Mesenchymal stem cell (in vitro differentiated cells and primary cell): Measurements from ENCODE around the gene DNAH12.
"Not testable (repeated sequence)": the region's sequence is repeated elsewhere in the genome, so short reads cannot be mapped to it uniquely, and the experiment has no call there.

Experiments used
- DNase-seq: peaks from one replicate; pipeline ENCODE4 v3.0.0-alpha.2; 2013
- H2AFZ ChIP-seq: one replicate; pipeline ENCODE4 v1.6.1; 2013; ENCODE audit warnings: low read depth, mild to moderate bottlenecking, control low read depth, inconsistent platforms, low read length, moderate library complexity
- H2AK5ac ChIP-seq: 2 replicates; pipeline ENCODE4 v1.6.1; 2013; ENCODE audit warnings: low read length, moderate library complexity, mild to moderate bottlenecking, inconsistent platforms; ENCODE audit not compliant: severe bottlenecking
- H2BK120ac ChIP-seq: one replicate; pipeline ENCODE4 v1.6.1; 2013; ENCODE audit warnings: low read depth, mild to moderate bottlenecking, inconsistent platforms, low read length, moderate library complexity
- H2BK12ac ChIP-seq, 2 experiments: one replicate each; pipeline ENCODE4 v1.6.1; 2013; ENCODE audit warnings: inconsistent platforms in 2 of 2, low read length in 2 of 2, mild to moderate bottlenecking in 2 of 2, moderate library complexity in 2 of 2, control low read depth in 1 of 2
- H2BK15ac ChIP-seq: one replicate; pipeline ENCODE4 v1.6.1; 2013; ENCODE audit warnings: mild to moderate bottlenecking, low read depth, inconsistent platforms; ENCODE audit not compliant: poor library complexity, severe bottlenecking
- H2BK5ac ChIP-seq: 2 replicates; pipeline ENCODE4 v1.6.1; 2013; ENCODE audit warnings: low read depth, mild to moderate bottlenecking, low read length, control low read depth, inconsistent platforms; ENCODE audit not compliant: poor library complexity, severe bottlenecking
- H3K14ac ChIP-seq, 2 experiments: one replicate each; pipeline ENCODE4 v1.6.1; 2013; ENCODE audit warnings: inconsistent platforms in 2 of 2, low read length in 2 of 2, control low read depth in 1 of 2, mild to moderate bottlenecking in 1 of 2, moderate library complexity in 1 of 2
- H3K18ac ChIP-seq, 2 experiments: one replicate each; pipeline ENCODE4 v1.6.1; 2013; ENCODE audit warnings: inconsistent platforms in 2 of 2, low read length in 2 of 2, control low read depth in 1 of 2, low read depth in 1 of 2, mild to moderate bottlenecking in 1 of 2
- H3K23ac ChIP-seq, 2 experiments: one replicate each; pipeline ENCODE4 v1.6.1; 2013; ENCODE audit warnings: inconsistent platforms in 2 of 2, low read length in 2 of 2, mild to moderate bottlenecking in 2 of 2, moderate library complexity in 2 of 2, control low read depth in 1 of 2
- H3K27ac ChIP-seq: 2 replicates; pipeline ENCODE4 v1.5.1; 2013; ENCODE audit warnings: mild to moderate bottlenecking, moderate library complexity, low read length, control low read depth, inconsistent platforms; ENCODE audit not compliant: poor library complexity, severe bottlenecking
- H3K27me3 ChIP-seq, 2 experiments: 2 replicates each; pipeline versions ENCODE4 v1.6.1 to v1.7.0; 2013; ENCODE audit warnings: low read length in 2 of 2, mild to moderate bottlenecking in 2 of 2, moderate library complexity in 2 of 2, control low read depth in 1 of 2, inconsistent platforms in 1 of 2; ENCODE audit not compliant: control insufficient read depth in 1 of 2, insufficient read depth in 1 of 2
- H3K36me3 ChIP-seq, 2 experiments: 2 replicates each; pipeline versions ENCODE4 v1.6.1 to v1.7.0; 2013; ENCODE audit warnings: low read length in 2 of 2, control low read depth in 1 of 2, inconsistent platforms in 1 of 2, low read depth in 1 of 2, mild to moderate bottlenecking in 1 of 2; ENCODE audit not compliant: insufficient read depth in 2 of 2, control insufficient read depth in 1 of 2
- H3K4ac ChIP-seq, 2 experiments: one replicate each; pipeline ENCODE4 v1.6.1; 2013; ENCODE audit warnings: inconsistent platforms in 2 of 2, low read length in 2 of 2, mild to moderate bottlenecking in 2 of 2, moderate library complexity in 2 of 2, control low read depth in 1 of 2, low read depth in 1 of 2
- H3K4me1 ChIP-seq: 2 replicates; pipeline ENCODE4 v1.6.1; 2013; ENCODE audit warnings: low read depth, low read length, control low read depth; ENCODE audit not compliant: control insufficient read depth, insufficient read depth
- H3K4me2 ChIP-seq: 2 replicates; pipeline ENCODE4 v1.6.1; 2013; ENCODE audit warnings: low read length, mild to moderate bottlenecking, inconsistent platforms; ENCODE audit not compliant: poor library complexity, severe bottlenecking
- H3K4me3 ChIP-seq, 2 experiments: 2 replicates each; pipeline versions ENCODE4 v1.5.1 to v1.7.0; 2013; ENCODE audit warnings: low read length in 2 of 2, mild to moderate bottlenecking in 2 of 2, control low read depth in 1 of 2, low read depth in 1 of 2; ENCODE audit not compliant: insufficient read depth in 1 of 2
- H3K79me1 ChIP-seq: replicated peaks from 2 replicates; pipeline ENCODE4 v1.6.1; 2013; ENCODE audit warnings: mild to moderate bottlenecking, control low read depth, low read length, inconsistent platforms; ENCODE audit not compliant: poor library complexity, severe bottlenecking
- H3K9ac ChIP-seq: 2 replicates; pipeline ENCODE4 v1.7.0; 2013; ENCODE audit warnings: mild to moderate bottlenecking, low read length, moderate library complexity
- H3K9me3 ChIP-seq: 2 replicates; pipeline ENCODE4 v1.7.0; 2013; ENCODE audit warnings: mild to moderate bottlenecking, low read length; ENCODE audit not compliant: control insufficient read depth
- H4K8ac ChIP-seq: one replicate; pipeline ENCODE4 v1.6.1; 2013; ENCODE audit warnings: inconsistent platforms, mild to moderate bottlenecking, low read length, moderate library complexity
- H4K91ac ChIP-seq: one replicate; pipeline ENCODE4 v1.6.1; 2013; ENCODE audit warnings: mild to moderate bottlenecking, low read length, inconsistent platforms
- WGBS: methylation state at CpG from one replicate; pipeline ENCODE4 v1.1.7; 2013; ENCODE audit warnings: mixed read lengths; 5-methylcytosine and 5-hydroxymethylcytosine counted together

DNAH12 gene

GRCh38 chr3:57382933-57383332, 161.2 kb downstream of the DNAH12 start:
- Histone ChIP-seq H3K27ac (peak overlapping the region; percentile 85), H3K79me1 (no peaks in the 10 kb centered on the region), H4K8ac (no peak overlapping the region), H2BK5ac (no peak overlapping the region), H3K9ac (no peak overlapping the region), H3K14ac (no peak overlapping the region), H3K9me3 (no peaks in the 10 kb centered on the region), H2AK5ac (no peak overlapping the region), H2AFZ (no peak overlapping the region), H3K18ac (no peak overlapping the region), H3K36me3 (no peaks in the 10 kb centered on the region), H2BK15ac (no peak overlapping the region), H3K4me3 (no peak overlapping the region), H3K23ac (no peak overlapping the region), H2BK120ac (no peak overlapping the region), H3K4ac (no peak overlapping the region), H2BK12ac (no peak overlapping the region), H4K91ac (no peak overlapping the region), H3K4me2 (peak overlapping the region; percentile 41), H3K27me3 (peaks cover 0 to 1% of the 10 kb centered on the region in 2 experiments), H3K4me1 (peaks cover 3% of the 10 kb centered on the region)
- peak; percentile 28 for DNase-seq
- 48% methylated on average over 2 of the region's 2 CpGs for WGBS

- Histone ChIP-seq H3K27ac (no peak overlapping the region), H3K18ac (no peak overlapping the region), H3K9me3 (peaks cover 7% of the 10 kb centered on the region), H2BK5ac (no peak overlapping the region), H3K27me3 (no peaks in the 10 kb centered on the region), H3K4me3 (no peak overlapping the region), H4K91ac (no peak overlapping the region), H3K14ac (no peak overlapping the region), H3K4ac (no peak overlapping the region), H2AFZ (no peak overlapping the region), H3K23ac (no peak overlapping the region), H4K8ac (no peak overlapping the region), H2AK5ac (no peak overlapping the region), H3K9ac (no peak overlapping the region), H3K4me1 (no peaks in the 10 kb centered on the region), H3K36me3 (no peaks in the 10 kb centered on the region), H3K4me2 (no peak overlapping the region), H2BK15ac (no peak overlapping the region), H2BK12ac (no peak overlapping the region), H3K79me1 (no peaks in the 10 kb centered on the region), H2BK120ac (no peak overlapping the region)
- peak; percentile 48 for DNase-seq
- 38% methylated on average over 1 of the region's 1 CpG for WGBS
Observed at GRCh38 chr3:57370341-57370740, 173.8 kb downstream of the DNAH12 start.

GRCh38 chr3:57365089-57365488, 179.1 kb downstream of the DNAH12 start:
- H3K4me2 ChIP-seq, H2BK120ac ChIP-seq, H2BK5ac ChIP-seq, H3K23ac ChIP-seq, DNase-seq, H3K27me3 ChIP-seq, H3K27ac ChIP-seq, H4K8ac ChIP-seq, H3K9ac ChIP-seq, H3K4me3 ChIP-seq, H3K9me3 ChIP-seq, H2AK5ac ChIP-seq, H4K91ac ChIP-seq, H3K36me3 ChIP-seq, H3K14ac ChIP-seq, H2AFZ ChIP-seq, H2BK15ac ChIP-seq, H3K4ac ChIP-seq, H2BK12ac ChIP-seq, H3K79me1 ChIP-seq, H3K4me1 ChIP-seq: not testable (repeated sequence)
- WGBS, result 60% methylated on average over 1 of the region's 2 CpGs
- H3K18ac ChIP-seq, result peak overlapping the region in 1 of 2 experiments; percentile 21

- not testable (repeated sequence) for H3K4ac ChIP-seq, H2BK15ac ChIP-seq, H3K79me1 ChIP-seq, H2BK120ac ChIP-seq, H3K14ac ChIP-seq, H3K4me1 ChIP-seq, H2BK12ac ChIP-seq, H3K18ac ChIP-seq, H2BK5ac ChIP-seq, H4K8ac ChIP-seq, H2AK5ac ChIP-seq, H3K9me3 ChIP-seq, H3K9ac ChIP-seq, H4K91ac ChIP-seq, H3K23ac ChIP-seq, DNase-seq, H2AFZ ChIP-seq, H3K27me3 ChIP-seq, H3K4me3 ChIP-seq, H3K4me2 ChIP-seq, H3K36me3 ChIP-seq, H3K27ac ChIP-seq
- whole genome bisulfite sequencing, result 100% methylated on average over 1 of the region's 1 CpG
Observed at GRCh38 chr3:57356275-57356674, 187.9 kb downstream of the DNAH12 start.
